K562 (cell line): ENCODE data around the gene GALNT5. TPM values are rescaled to one million over a fixed set of nuclear protein-coding genes. Genes with fewer than 3 reads are reported as not detected.
A peak's percentile ranks its signal among the peaks of the same experiment; 100 is the strongest.

Experiments
- AFF1 ChIP-seq, 2 experiments: fragments of 450-650 bp; IDR thresholded peaks; 2 replicates each; pipeline ENCODE4 v1.6.1; 2018; ENCODE audit warnings: mild to moderate bottlenecking in 2 of 2, low read depth in 1 of 2; ENCODE audit not compliant: partially characterized antibody in 2 of 2
- BHLHE40 ChIP-seq: IDR thresholded peaks from 2 replicates; pipeline ENCODE4 v1.6.1; 2011; ENCODE audit warnings: low read length, improper control_type of control experiment
- ELK1 ChIP-seq: sonication (generic); formaldehyde crosslinking; IDR thresholded peaks from 2 replicates; pipeline ENCODE4 v1.8.1; 2022; ENCODE audit warnings: missing genetic modification reagents
- ETV6 ChIP-seq, 3 experiments: fragments of 150-350 bp in 1 of 3; sonication (generic) in 1 of 3; formaldehyde crosslinking in 1 of 3; IDR thresholded peaks; 2 replicates each; pipeline versions ENCODE4 v1.6.1 to v1.8.0; 2014 to 2022; ENCODE audit warnings: borderline replicate concordance in 2 of 3, low read depth in 2 of 3, antibody characterized with exemption in 1 of 3, low read length in 1 of 3, mild to moderate bottlenecking in 1 of 3, missing genetic modification reagents in 1 of 3
- EZH2 ChIP-seq: IDR thresholded peaks from 2 replicates; pipeline ENCODE4 v1.6.1; 2012; ENCODE audit warnings: low read depth, mild to moderate bottlenecking, inconsistent platforms, low read length, borderline replicate concordance
- FOXA1 ChIP-seq: fragments of 450-650 bp; IDR thresholded peaks from 2 replicates; pipeline ENCODE4 v1.6.1; 2016; ENCODE audit warnings: mild to moderate bottlenecking, borderline replicate concordance
- KLF16 ChIP-seq: IDR thresholded peaks from 2 replicates; pipeline ENCODE4 v1.6.1; 2016; ENCODE audit warnings: antibody characterized with exemption
- LEF1 ChIP-seq: fragments of 450-650 bp; IDR thresholded peaks from 2 replicates; pipeline ENCODE4 v1.6.1; 2016; ENCODE audit warnings: mild to moderate bottlenecking
- NR1H2 ChIP-seq: sonication (generic); formaldehyde crosslinking; IDR thresholded peaks from 2 replicates; pipeline ENCODE4 v1.4.0; 2020; ENCODE audit warnings: mild to moderate bottlenecking, missing genetic modification reagents
- RNF219 ChIP-seq: fragments of 250-450 bp; sonication (Bioruptor Pico); IDR thresholded peaks from 2 replicates; pipeline ENCODE4 v1.5.0; 2022; ENCODE audit warnings: mild to moderate bottlenecking
- SMAD3 ChIP-seq: fragments of 450-650 bp; formaldehyde crosslinking; conservative IDR thresholded peaks from 2 replicates; pipeline ENCODE4 v1.4.0; 2020; ENCODE audit warnings: mild to moderate bottlenecking
- SMARCE1 ChIP-seq: fragments of 450-650 bp; IDR thresholded peaks from 2 replicates; pipeline ENCODE4 v1.7.1; 2016; ENCODE audit warnings: mild to moderate bottlenecking
- THRB ChIP-seq: fragments of 450-650 bp; formaldehyde crosslinking; conservative IDR thresholded peaks from 2 replicates; pipeline ENCODE4 v1.4.0; 2022; ENCODE audit warnings: mild to moderate bottlenecking, missing genetic modification characterization
- ZBTB12 ChIP-seq: fragments of 250-450 bp; sonication (Bioruptor Pico); IDR thresholded peaks from 2 replicates; pipeline ENCODE4 v1.4.0; 2020
- polyA plus RNA-seq, 8 experiments: library from polyadenylated mRNA; depleted of rRNA in 4 of 8; stranded (reverse) in 5 of 8; unstranded in 3 of 8; fragments of >200 nt; fragmentation: Nextera tagmentation in 2 of 8; fragmentation: Illumina TruSeq in 1 of 8; extraction: Ambion mirVana in 2 of 8; extraction: Trizol in 1 of 8; gene quantifications; 2 replicates each; pipeline versions ENCODE4 v1.2.1 to v1.2.3, GENCODE V29; 2011 to 2014; ENCODE audit warnings: inconsistent platforms in 1 of 8, missing spikeins in 1 of 8
- total RNA-seq, 7 experiments: library from RNA; depleted of rRNA in 6 of 7; stranded (reverse); fragments of >200 nt in 6 of 7; fragmentation: Illumina TruSeq in 2 of 7; extraction: Trizol in 2 of 7; gene quantifications; 2 replicates each; pipeline versions ENCODE4 v1.2.1 to v1.2.3, GENCODE V29; 2011 to 2021; ENCODE audit warnings: low replicate concordance in 1 of 7

GALNT5 gene
- total and polyA plus RNA-seq, 9 of the 15 experiments (the other 6 are each of a cell fraction or from before 2014, with no cell fraction given) = 21.6 to 73.0 (median 54.7) TPM

- TF ChIP-seq SMAD3 (CRISPR knock-in tag) = 0 out of 2 replicates have a peak, but pooled peaks have one; percentile 51
- peak; percentile 93 for TF ChIP-seq LEF1
- TF ChIP-seq NR1H2 (CRISPR knock-in tag) = no peak
- peak; percentile 90 for TF ChIP-seq KLF16
- TF ChIP-seq RNF219 (CRISPR knock-in tag) = no peak
- peak; percentile 54; the same call in 1 of the 2 replicates for TF ChIP-seq EZH2
- no peak for TF ChIP-seq ZBTB12 (CRISPR knock-in tag)
- TF ChIP-seq FOXA1 = no peak
- TF ChIP-seq ELK1 (CRISPR knock-in tag) = no peak
- no peak for TF ChIP-seq THRB (CRISPR knock-in tag)
- TF ChIP-seq BHLHE40 = peak; percentile 86; the same call in 1 of the 2 replicates
- TF ChIP-seq SMARCE1 = peak; percentile 100
- 0 out of 4 replicates have a peak, but pooled peaks of 1 of the 2 experiments have one; percentile 23 for TF ChIP-seq ETV6 (IDR thresholded peaks at IDR 0.05; ENCODE audit: borderline replicate concordance in 1 of 2, low read depth in 2 of 2, low read length in 1 of 2)
- TF ChIP-seq ETV6 (CRISPR knock-in tag; IDR thresholded peaks at IDR 0.05; ENCODE audit: borderline replicate concordance) = no peak
- TF ChIP-seq AFF1 (IDR thresholded peaks at IDR 0.05; ENCODE audit: low read depth in 1 of 2, partially characterized antibody in 2 of 2) = peak; percentile 75 to 95
These were observed 3.8 kb downstream of the GALNT5 start (continued) for GRCh38 chr2:157261199-157261782.
